A673 (cell line): ENCODE results near the gene SUSD2. TPM values are rescaled to one million over a fixed set of nuclear protein-coding genes. Genes with fewer than 3 reads are reported as not detected.

Source experiments
- BruUV-seq: library from RNA; stranded (reverse); fragments of 400-500 nt; replicated peaks from 2 replicates; lab custom pipeline; 2021; lab: Mats Ljungman, UMichigan
- CTCF ChIA-PET: fragments of 300-600 bp; sonication (Branson Sonifier 250); formaldehyde crosslinking; loops from one replicate; lab custom pipeline; 2022; ENCODE audit warnings: antibody characterized with exemption; lab: Charles Lee
- POLR2A ChIA-PET: fragments of 300-600 bp; sonication (Branson Sonifier 250); formaldehyde crosslinking; loops from one replicate; lab custom pipeline; 2022; ENCODE audit warnings: antibody characterized with exemption; ENCODE audit not compliant: low non-redundant PET; lab: Charles Lee
- DNase-seq: peaks from one replicate; pipeline ENCODE4 v3.0.0-alpha.2; 2015; ENCODE audit warnings: low spot score
- H3K27ac ChIP-seq: fragments of 200-600 bp; sonication (generic); 2 replicates; pipeline ENCODE4 v1.5.1; 2016; ENCODE audit warnings: mixed run types, low read depth, mild to moderate bottlenecking, mixed read lengths, antibody characterized with exemption, low read length; ENCODE audit not compliant: poor library complexity, severe bottlenecking
- H3K27me3 ChIP-seq: fragments of 200-600 bp; sonication (generic); replicated peaks from 2 replicates; pipeline ENCODE4 v1.6.1; 2017; ENCODE audit warnings: mixed run types, low read depth, mild to moderate bottlenecking, mixed read lengths, antibody characterized with exemption, low read length; ENCODE audit not compliant: insufficient read depth, poor library complexity
- H3K36me3 ChIP-seq: fragments of 200-600 bp; sonication (generic); 2 replicates; pipeline ENCODE4 v1.6.1; 2016; ENCODE audit warnings: mixed run types, mild to moderate bottlenecking, mixed read lengths, antibody characterized with exemption, low read length; ENCODE audit not compliant: insufficient read depth, poor library complexity, severe bottlenecking
- H3K4me1 ChIP-seq: fragments of 200-600 bp; sonication (generic); 2 replicates; pipeline ENCODE4 v1.6.1; 2017; ENCODE audit warnings: mixed run types, mild to moderate bottlenecking, mixed read lengths, antibody characterized with exemption, low read length; ENCODE audit not compliant: insufficient read depth, poor library complexity, severe bottlenecking
- H3K4me3 ChIP-seq: fragments of 200-600 bp; sonication (generic); 2 replicates; pipeline ENCODE4 v1.5.1; 2016; ENCODE audit warnings: low read depth, mixed run types, mild to moderate bottlenecking, mixed read lengths, low read length; ENCODE audit not compliant: poor library complexity, severe bottlenecking
- H3K9me3 ChIP-seq: fragments of 200-600 bp; sonication (generic); 2 replicates; pipeline ENCODE4 v1.6.1; 2016; ENCODE audit warnings: mixed run types, low read depth, mild to moderate bottlenecking, mixed read lengths, antibody characterized with exemption, low read length; ENCODE audit not compliant: poor library complexity, severe bottlenecking
- CTCF ChIP-seq: fragments of 300-800, 200-600 bp; sonication (generic); conservative IDR thresholded peaks from 2 replicates; pipeline ENCODE4 v1.5.1; 2017; ENCODE audit warnings: low read depth, mild to moderate bottlenecking, antibody characterized with exemption, low read length, moderate library complexity, mixed read lengths
- EZH2 ChIP-seq: fragments of 200-600 bp; sonication (generic); IDR thresholded peaks from 2 replicates; pipeline ENCODE4 v1.6.1; 2017; ENCODE audit warnings: borderline replicate concordance, low read depth, mild to moderate bottlenecking, mixed read lengths, antibody characterized with exemption, low read length; ENCODE audit not compliant: poor library complexity, severe bottlenecking
- intact Hi-C: fragments of 100-400 bp; cut with micrococcal nuclease; formaldehyde crosslinking; loops from one replicate; pipeline ENCODE4 v1.10.0; 2022; ENCODE audit not compliant: unreplicated experiment
- total RNA-seq: library from RNA; stranded (reverse); gene quantifications from 2 replicates; pipeline ENCODE4 v1.2.3, GENCODE V29; 2021

Gene SUSD2
- total RNA-seq, 1 experiment from 2014 or later: 1.3 TPM

GRCh38 chr22:24176630-24177029 lies 4.7 kb upstream of the SUSD2 start:
- ChIA-PET POLR2A (no interaction called here), CTCF (no interaction called here)
- Histone ChIP-seq H3K27me3 (no peaks in the 10 kb centered on the region), H3K36me3 (peaks cover 6% of the 10 kb centered on the region), H3K4me1 (no peaks in the 10 kb centered on the region), H3K9me3 (no peaks in the 10 kb centered on the region), H3K4me3 (no peak overlapping the region), H3K27ac (no peak overlapping the region)
- TF ChIP-seq EZH2 (no peak), CTCF (no peak)
- DNase-seq: no peak
- intact Hi-C loops: loop anchor here (10.0 kb wide), 1 partner anchor 222 kb away; no protein-coding TSS in a partner anchor
- BruUV-seq: no TSS peak

DNA sequence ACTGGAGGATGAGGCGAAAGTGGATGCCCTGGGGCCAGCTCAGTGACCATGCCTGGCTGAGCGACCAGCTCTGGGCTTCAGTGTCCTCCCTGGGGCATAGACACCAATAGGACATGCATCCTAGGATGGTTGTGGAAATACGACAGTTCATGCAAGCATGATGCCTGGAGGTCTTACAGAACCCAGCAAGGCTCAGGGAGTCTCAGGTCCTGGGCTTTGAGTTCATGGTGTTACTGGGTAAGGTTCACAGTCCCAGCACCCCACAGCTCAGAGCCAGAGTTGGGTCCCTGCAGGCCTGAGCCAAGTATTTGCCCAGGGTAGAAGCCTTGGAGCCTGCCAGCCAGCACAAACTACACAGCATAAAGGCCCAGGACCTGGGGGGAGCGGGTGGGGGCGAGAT lies 4.2 kb upstream of the SUSD2 start:
- no peak for TF ChIP-seq EZH2
- no peak for TF ChIP-seq CTCF
- no peaks in the 10 kb centered on the region for H3K9me3 ChIP-seq
- CTCF ChIA-PET: no interaction called here
- no peaks in the 10 kb centered on the region for H3K4me1 ChIP-seq
- DNase-seq: no peak
- H3K4me3 ChIP-seq: no peak overlapping the region
- BruUV-seq: no TSS peak
- intact Hi-C loops: loop anchor here (10.0 kb wide), 1 partner anchor 222 kb away; no protein-coding TSS in a partner anchor
- no peak overlapping the region for H3K27ac ChIP-seq
- H3K27me3 ChIP-seq: no peaks in the 10 kb centered on the region
- peaks cover 3% of the 10 kb centered on the region for H3K36me3 ChIP-seq
- POLR2A ChIA-PET: no interaction called here

DNA sequence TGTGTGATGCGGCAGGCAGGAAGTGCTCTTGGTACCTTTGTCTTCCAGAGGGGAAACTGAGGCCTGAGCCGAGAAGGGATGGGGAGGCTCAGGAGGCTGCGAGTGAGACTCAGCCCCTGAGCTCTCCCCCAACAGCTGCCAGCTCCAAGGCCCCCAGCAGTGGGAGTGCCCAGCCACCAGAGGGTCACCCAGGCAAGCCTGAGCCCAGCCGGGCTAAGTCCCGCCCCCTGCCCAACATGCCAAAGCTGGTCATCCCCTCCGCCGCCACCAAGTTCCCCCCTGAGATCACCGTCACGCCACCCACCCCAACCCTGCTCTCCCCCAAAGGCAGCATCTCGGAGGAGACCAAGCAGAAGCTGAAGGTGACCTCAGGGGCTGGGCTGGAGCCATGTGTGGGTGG lies 3.8 kb upstream of the SUSD2 start:
- TF ChIP-seq CTCF: no peak
- no peak for TF ChIP-seq EZH2
- no peaks in the 10 kb centered on the region for H3K4me1 ChIP-seq
- POLR2A ChIA-PET: no interaction called here
- H3K4me3 ChIP-seq: no peak overlapping the region
- CTCF ChIA-PET: no interaction called here
- no TSS peak for BruUV-seq
- H3K27ac ChIP-seq: no peak overlapping the region
- intact Hi-C loops: loop anchor here (10.0 kb wide), 1 partner anchor 223 kb away; no protein-coding TSS in a partner anchor
- H3K9me3 ChIP-seq: no peaks in the 10 kb centered on the region
- H3K27me3 ChIP-seq: no peaks in the 10 kb centered on the region
- no peak for DNase-seq
- H3K36me3 ChIP-seq: peaks cover 3% of the 10 kb centered on the region
